GM19463 (cell line): Measurements from ENCODE around the gene CSGALNACT2.
"Not testable (repeated sequence)": the region's sequence is repeated elsewhere in the genome, so short reads cannot be mapped to it uniquely, and the experiment has no call there.

ENCODE experiments used
- ATAC-seq: cut with Tn5 transposase; IDR thresholded peaks from one replicate; pipeline ENCODE4 v1.9.1; 2021; ENCODE audit warnings: mild to moderate bottlenecking, moderate library complexity; ENCODE audit not compliant: unreplicated experiment

Gene CSGALNACT2

GRCh38 chr10:43174969-43175368 is 36.7 kb downstream of the CSGALNACT2 start:
- ATAC-seq: no peak

GRCh38 chr10:43176271-43176670 is 38.0 kb downstream of the CSGALNACT2 start:
- no peak for ATAC-seq

GRCh38 chr10:43177595-43177994 is 39.4 kb downstream of the CSGALNACT2 start:
- no peak for ATAC-seq

- ATAC-seq: no peak
Observed at GRCh38 chr10:43181146-43181545, 42.9 kb downstream of the CSGALNACT2 start.

GRCh38 chr10:43183764-43184163 is 45.5 kb downstream of the CSGALNACT2 start:
- not testable (repeated sequence) for ATAC-seq

- no peak for ATAC-seq
Observed at GRCh38 chr10:43186150-43186549, 47.9 kb downstream of the CSGALNACT2 start.

- no peak for ATAC-seq
Observed at GRCh38 chr10:43187213-43187612, 49.0 kb downstream of the CSGALNACT2 start.

GRCh38 chr10:43188702-43189101 is 50.5 kb downstream of the CSGALNACT2 start:
- no peak for ATAC-seq

- no peak for ATAC-seq
Observed at GRCh38 chr10:43190289-43190688, 52.0 kb downstream of the CSGALNACT2 start.

- ATAC-seq: no peak
Observed at GRCh38 chr10:43190775-43191174, 52.5 kb downstream of the CSGALNACT2 start.

GRCh38 chr10:43192884-43193283 is 54.6 kb downstream of the CSGALNACT2 start:
- ATAC-seq: no peak

- no peak for ATAC-seq
Observed at GRCh38 chr10:43193496-43194080, 55.3 kb downstream of the CSGALNACT2 start.

GRCh38 chr10:43194266-43194665 is 56.0 kb downstream of the CSGALNACT2 start:
- no peak for ATAC-seq

GRCh38 chr10:43194859-43195258 is 56.6 kb downstream of the CSGALNACT2 start:
- no peak for ATAC-seq

GRCh38 chr10:43195557-43195956 is 57.3 kb downstream of the CSGALNACT2 start:
- ATAC-seq: no peak

- ATAC-seq: no peak
Observed at GRCh38 chr10:43196131-43196980, 58.1 kb downstream of the CSGALNACT2 start.

- no peak for ATAC-seq
Observed at GRCh38 chr10:43196981-43197833, 59.0 kb downstream of the CSGALNACT2 start.

GRCh38 chr10:43197834-43198681 is 59.8 kb downstream of the CSGALNACT2 start:
- ATAC-seq: no peak

GRCh38 chr10:43198682-43199005 is 60.4 kb downstream of the CSGALNACT2 start:
- ATAC-seq: no peak

- ATAC-seq: no peak
Observed at GRCh38 chr10:43199088-43199683, 60.9 kb downstream of the CSGALNACT2 start.
